ENCODE data around the gene ANKDD1B. TPM values are rescaled to one million over a fixed set of nuclear protein-coding genes. Genes with fewer than 3 reads are reported as not detected.

The ANKDD1B gene
- polyA plus RNA-seq, 1 of the 3 experiments (the other 2 are of a cell fraction), result 0.12 TPM

DNA sequence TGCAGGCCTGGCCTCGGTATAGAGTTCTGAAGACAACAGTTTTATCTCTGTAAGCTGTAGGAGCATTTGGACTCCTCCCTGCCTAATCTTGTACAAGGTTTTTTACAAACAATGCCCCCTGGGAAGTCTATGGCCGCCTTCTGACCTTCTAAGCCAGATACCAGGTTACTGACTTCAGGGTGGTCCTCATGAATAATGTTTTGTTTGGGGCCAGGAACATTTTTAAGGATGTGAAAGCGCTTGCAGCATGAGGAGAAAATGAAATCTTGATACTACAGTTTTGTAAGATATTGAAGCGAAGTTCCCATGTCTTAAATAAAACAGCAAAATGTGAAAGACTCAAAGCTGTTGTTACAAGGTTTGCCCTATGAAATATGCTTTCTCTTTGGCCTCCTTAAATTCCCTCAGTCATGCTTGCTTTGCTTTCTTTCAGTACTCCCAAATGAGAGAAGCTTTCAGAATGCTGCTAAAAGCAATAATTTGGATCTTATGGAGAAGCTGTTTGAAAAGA is 5.2 kb downstream of the ANKDD1B start:
- H2AFZ ChIP-seq (ENCODE audit: low read depth), result no peak overlapping the region
- H3K9me3 ChIP-seq, result no peaks in the 10 kb centered on the region
- no peaks in the 10 kb centered on the region for H4K20me1 ChIP-seq (ENCODE audit: insufficient read depth)
- no peak overlapping the region for H3K4me2 ChIP-seq
- no peaks in the 10 kb centered on the region for H3K9me2 ChIP-seq
- POLR2A ChIA-PET, result no interaction called here
- no peak overlapping the region for H3K4me3 ChIP-seq (ENCODE audit: low read depth in 2 of 2, low read length in 1 of 2)
- H3F3A ChIP-seq (replicated peaks; ENCODE audit: insufficient read depth), result no peaks in the 10 kb centered on the region
- H3K9ac ChIP-seq, result no peak overlapping the region
- no peaks in the 10 kb centered on the region for H3K79me2 ChIP-seq (ENCODE audit: insufficient read depth)
- WGBS (ENCODE audit: low lambda C conversion rate), result 89% methylated on average over 4 of the region's 4 CpGs
- H3K27me3 ChIP-seq (ENCODE audit: insufficient read depth), result no peaks in the 10 kb centered on the region
- no peaks in the 10 kb centered on the region; a peak in 1 of 4 replicates for H3K4me1 ChIP-seq (ENCODE audit: control insufficient read depth in 1 of 2, insufficient read depth in 2 of 2, low read depth in 1 of 2, low read length in 1 of 2)
- TF ChIP-seq IRF3 (IDR thresholded peaks at IDR 0.05; ENCODE audit: low read depth, low read length), result no peak
- TF ChIP-seq TCF12 (IDR thresholded peaks at IDR 0.05), result no peak
- TF ChIP-seq RCOR1 (IDR thresholded peaks at IDR 0.05; ENCODE audit: low read length), result no peak
- no peak for TF ChIP-seq USF1 (IDR thresholded peaks at IDR 0.05; ENCODE audit: borderline replicate concordance, low read depth)
- TF ChIP-seq POLR2AphosphoS5 (IDR thresholded peaks at IDR 0.05; ENCODE audit: low read depth, low read length), result no peak
- TF ChIP-seq RFX5 (IDR thresholded peaks at IDR 0.05; ENCODE audit: low read length), result no peak
- no peak for TF ChIP-seq NRF1 (IDR thresholded peaks at IDR 0.05; ENCODE audit: low read depth, low read length)
- no peak for TF ChIP-seq REST (IDR thresholded peaks at IDR 0.05; ENCODE audit: low read depth, low read length)
- TF ChIP-seq, protein P1, sequence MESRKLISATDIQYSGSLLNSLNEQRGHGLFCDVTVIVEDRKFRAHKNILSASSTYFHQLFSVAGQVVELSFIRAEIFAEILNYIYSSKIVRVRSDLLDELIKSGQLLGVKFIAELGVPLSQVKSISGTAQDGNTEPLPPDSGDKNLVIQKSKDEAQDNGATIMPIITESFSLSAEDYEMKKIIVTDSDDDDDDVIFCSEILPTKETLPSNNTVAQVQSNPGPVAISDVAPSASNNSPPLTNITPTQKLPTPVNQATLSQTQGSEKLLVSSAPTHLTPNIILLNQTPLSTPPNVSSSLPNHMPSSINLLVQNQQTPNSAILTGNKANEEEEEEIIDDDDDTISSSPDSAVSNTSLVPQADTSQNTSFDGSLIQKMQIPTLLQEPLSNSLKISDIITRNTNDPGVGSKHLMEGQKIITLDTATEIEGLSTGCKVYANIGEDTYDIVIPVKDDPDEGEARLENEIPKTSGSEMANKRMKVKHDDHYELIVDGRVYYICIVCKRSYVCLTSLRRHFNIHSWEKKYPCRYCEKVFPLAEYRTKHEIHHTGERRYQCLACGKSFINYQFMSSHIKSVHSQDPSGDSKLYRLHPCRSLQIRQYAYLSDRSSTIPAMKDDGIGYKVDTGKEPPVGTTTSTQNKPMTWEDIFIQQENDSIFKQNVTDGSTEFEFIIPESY (IDR thresholded peaks at IDR 0.05; ENCODE audit: borderline replicate concordance, low read depth), result no peak
- no peaks in the 10 kb centered on the region for H3K36me3 ChIP-seq (replicated peaks in 1 of 2; ENCODE audit: control insufficient read depth in 1 of 2, insufficient read depth in 2 of 2, low read length in 1 of 2)
- DNase-seq, result no peak
- CTCF ChIA-PET, result interaction anchor here (0.9 kb wide), 1 partner anchor 10 kb away, joined by 4 read pairs; no protein-coding TSS in a partner anchor
- no peak overlapping the region for H3K27ac ChIP-seq (ENCODE audit: low read depth in 2 of 2, low read length in 1 of 2)

Measured in SK-N-SH (cell line).